Activated CD8-positive, alpha-beta memory T cell treated with anti-CD3 and anti-CD28 coated beads for 24 hours (primary cell): ENCODE results near the gene FBLIM1.

Source experiments
- DNase-seq: peaks from one replicate; pipeline ENCODE4 v3.0.0-alpha.2; 2020

FBLIM1 gene

DNA sequence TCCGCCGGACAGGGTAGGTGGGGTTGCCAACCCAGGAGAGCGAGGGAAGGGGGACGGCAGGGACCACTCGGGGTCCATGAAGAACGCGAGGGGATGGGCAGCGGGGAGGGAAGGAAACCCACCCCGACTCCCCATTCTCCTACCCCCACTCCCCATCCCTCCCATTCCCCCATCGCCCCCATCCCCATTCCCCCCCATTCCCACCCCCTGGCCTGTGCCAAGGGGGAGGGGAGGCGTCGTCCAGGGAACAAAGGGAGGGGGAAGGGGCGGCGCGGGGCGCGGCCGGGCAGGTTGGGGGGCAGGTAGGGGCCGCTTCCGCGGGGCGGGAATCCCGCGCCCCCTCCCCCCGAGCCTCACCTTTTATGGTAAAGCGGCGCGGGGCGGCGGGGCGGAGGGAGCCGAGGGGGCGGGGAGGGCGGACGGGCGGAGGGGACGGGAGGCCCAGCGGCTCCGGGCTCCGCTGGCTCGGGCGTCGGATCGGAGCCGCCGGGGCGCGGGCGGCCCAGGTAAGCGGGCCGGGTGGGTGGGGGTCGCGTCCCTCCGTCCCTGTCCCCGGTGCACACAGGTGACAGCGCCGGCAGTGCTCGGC, at the start of gene FBLIM1:
TSS of gene FBLIM1 (plus strand) at position 453 of the 589 bp plus-strand sequence. CDS start 6,189 bp downstream, outside the sequence.
- no peak for DNase-seq

- DNase-seq, result no peak
Observed at GRCh38 chr1:15709226-15709625, 49.4 kb upstream of the FBLIM1 start.

GRCh38 chr1:15712168-15712567, 46.4 kb upstream of the FBLIM1 start:
- no peak for DNase-seq

DNA sequence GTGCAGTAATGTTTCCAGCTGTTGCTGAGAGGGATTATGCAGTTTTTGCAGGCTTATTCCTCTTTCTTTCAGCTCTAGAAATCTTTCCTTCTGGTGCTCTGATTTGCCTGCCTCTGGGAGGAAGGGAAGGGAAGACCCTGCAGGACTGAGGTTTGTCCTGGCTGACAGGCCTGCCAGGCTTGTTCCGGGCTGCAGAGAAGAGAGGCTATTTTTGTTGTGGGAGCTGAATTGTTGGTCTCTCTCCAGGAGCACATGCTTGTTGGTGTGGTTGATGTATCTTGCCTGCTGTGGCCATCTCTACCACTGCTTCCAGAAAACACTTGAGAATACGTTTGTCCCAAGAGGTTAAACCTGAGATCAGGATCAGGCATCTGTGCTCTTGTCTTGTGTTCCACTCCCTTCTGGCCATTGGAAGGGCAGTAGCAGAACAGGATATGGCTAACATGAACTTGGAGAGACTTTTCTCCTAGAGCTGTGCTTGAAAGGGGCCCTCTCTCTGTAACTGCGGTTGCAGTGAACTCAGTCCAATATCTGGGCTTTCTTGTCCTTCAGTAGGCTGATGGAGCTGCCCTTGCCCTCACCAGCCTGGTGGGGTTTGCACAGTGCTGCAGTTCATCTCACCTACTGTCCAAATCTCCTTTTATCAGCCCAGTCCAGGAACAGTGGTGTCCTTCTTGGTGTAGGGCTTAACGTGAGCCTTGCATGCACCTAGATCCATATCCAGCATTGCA, 44.0 kb upstream of the FBLIM1 start:
- no peak for DNase-seq

- DNase-seq, result no peak
Observed at GRCh38 chr1:15717418-15718125, 41.0 kb upstream of the FBLIM1 start.

DNA sequence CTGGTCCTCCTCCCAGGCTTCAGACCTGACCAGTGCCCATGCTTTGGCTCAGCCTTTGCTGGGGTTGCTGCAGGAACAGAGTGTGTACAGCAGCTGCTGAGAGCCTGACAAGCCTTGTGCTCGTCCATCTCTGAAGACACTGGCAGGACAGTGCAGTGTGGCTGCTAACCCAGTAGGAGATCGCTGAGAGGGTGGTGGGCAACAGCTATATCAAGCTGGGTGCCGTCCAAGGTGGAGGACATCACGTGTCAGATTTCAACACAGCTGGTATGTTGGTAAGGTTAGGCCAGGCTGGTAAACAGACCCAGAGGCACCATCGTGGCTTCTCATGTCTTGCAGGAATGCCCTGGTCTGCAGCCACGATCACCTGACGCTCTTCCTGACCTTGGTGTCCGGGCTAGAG, 40.4 kb upstream of the FBLIM1 start:
- DNase-seq, result no peak

GRCh38 chr1:15719381-15720120, 39.0 kb upstream of the FBLIM1 start:
- DNase-seq, result no peak

GRCh38 chr1:15720861-15721260, 37.7 kb upstream of the FBLIM1 start:
- DNase-seq, result no peak

GRCh38 chr1:15722411-15722810, 36.2 kb upstream of the FBLIM1 start:
- DNase-seq, result no peak

DNA sequence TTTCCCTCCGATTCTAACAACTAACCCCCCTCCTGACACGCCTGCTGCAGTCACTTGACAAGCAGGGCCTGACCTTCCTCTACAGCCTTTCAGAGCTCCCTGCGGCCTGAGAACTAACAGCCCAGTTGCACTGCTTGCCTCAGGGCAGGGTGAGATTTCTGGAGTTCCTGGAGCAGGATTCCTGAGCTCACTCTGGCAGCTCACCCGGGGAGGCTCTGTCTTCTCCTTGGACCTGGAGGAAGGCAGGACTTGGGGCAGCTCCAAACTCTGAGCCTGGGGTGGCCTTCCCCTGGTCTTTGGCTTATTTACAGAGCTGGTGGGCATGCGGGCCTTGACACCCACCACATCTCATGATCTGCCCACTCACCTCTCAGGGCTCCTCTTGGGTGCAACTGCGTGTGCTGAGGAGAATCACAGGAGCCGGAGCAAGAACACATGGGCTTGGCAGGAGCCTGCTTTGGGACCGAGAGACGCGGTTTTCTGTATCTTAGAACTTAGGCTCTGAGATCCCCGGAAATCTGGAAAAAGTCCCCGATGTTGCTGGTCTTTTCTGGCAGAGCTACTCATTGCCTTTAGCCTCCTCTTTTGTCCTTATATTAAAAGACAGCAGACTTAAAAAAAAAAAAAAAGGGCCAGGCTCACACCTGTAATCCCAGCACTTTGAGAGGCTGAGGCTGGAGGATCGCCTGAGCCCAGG, 35.6 kb upstream of the FBLIM1 start:
- no peak for DNase-seq

DNA sequence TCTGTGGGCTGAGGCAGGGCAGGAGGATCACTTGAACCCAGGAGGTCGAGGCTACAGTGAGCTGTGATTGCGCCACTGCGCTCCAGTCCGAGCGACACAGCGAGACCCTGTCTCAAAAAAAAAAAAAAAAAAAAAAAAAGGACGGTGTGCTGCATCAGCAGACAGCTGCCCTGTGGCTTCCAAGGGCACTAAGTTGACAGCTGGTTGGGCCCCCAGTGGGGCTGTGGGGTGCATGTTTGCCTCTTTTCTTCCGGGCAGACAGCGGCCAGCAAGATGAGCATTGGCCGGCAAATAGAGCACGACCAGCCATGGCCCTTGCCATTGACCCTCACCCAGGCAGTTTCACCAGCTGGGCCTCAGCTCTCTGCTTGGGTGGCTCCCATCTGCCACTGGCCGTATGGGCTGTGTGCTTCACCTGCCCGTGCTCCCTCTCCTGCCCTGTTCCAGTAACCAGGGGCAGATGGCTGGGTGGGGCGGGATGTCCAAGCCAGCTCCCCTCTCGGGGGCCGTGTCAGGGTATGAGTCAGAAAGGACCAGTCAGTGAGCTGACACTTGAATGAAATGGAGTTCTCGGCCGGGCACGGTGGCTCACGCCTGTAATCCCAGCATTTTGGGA, 34.9 kb upstream of the FBLIM1 start:
- no peak for DNase-seq

GRCh38 chr1:15724949-15725880, 33.4 kb upstream of the FBLIM1 start:
- DNase-seq, result no peak

- no peak for DNase-seq
Observed at GRCh38 chr1:15726508-15726907, 32.1 kb upstream of the FBLIM1 start.

DNA sequence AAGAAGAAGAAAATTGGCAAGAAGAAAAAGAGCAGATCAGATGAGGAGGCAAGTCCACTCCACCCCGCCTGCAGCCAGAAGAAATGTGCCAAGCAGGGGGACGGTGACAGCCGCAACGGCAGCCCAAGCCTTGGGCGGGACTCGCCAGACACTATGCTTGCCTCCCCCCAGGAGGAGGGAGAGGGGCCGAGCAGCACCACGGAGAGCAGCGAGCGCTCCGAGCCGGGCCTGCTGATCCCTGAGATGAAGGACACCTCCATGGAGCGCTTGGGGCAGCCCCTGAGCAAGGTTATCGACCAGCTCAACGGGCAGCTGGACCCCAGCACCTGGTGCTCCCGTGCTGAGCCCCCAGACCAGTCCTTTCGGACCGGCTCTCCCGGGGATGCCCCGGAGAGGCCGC, 31.6 kb upstream of the FBLIM1 start:
- DNase-seq, result no peak

DNA sequence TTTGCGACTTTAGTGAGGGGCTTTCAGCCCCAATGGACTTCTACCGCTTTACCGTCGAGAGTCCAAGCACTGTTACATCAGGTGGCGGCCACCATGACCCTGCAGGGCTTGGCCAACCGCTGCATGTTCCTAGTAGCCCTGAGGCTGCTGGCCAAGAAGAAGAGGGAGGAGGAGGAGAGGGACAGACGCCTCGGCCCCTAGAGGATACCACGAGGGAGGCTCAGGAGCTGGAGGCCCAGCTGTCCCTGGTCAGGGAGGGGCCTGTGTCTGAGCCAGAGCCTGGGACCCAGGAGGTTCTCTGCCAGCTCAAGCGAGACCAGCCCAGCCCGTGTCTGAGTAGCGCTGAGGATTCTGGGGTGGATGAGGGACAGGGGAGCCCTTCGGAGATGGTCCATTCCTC, 31.2 kb upstream of the FBLIM1 start:
- no peak for DNase-seq

- DNase-seq, result no peak
Observed at GRCh38 chr1:15727866-15728534, 30.6 kb upstream of the FBLIM1 start.

DNA sequence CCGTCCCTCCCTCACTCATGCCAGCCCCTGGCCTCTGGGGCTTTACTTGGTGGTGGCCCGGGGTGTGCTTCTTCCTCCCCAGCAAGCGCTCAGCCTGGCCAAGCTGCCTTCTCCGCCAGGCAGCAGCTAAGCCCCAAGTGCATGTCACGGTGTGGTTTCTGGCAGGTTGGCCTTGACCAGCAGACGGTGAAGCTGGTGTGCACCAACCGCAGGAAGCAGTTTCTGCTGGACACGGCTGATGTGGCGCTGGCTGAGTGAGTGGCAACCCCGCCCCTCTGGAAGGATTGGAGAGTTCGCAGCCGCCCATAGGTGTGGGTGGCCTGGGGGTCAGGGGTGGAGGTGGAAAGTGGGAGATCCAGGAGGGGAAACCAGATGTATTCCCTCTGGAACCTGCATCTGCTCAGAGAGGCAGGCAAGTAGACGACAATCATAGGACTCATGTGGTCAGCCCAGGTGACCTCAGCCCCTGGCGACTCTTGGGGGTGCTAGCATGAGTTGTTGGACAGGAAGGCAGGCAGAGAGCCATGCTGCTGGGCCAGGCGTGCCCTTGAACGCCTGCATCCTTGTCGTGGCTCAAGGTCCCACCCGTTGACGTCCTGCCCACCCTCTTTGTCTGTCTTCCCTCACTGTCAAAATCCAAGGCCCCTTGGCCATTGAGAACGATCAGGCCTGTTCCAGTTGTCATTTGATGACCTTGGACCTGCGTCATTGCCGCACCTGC, 29.5 kb upstream of the FBLIM1 start:
- DNase-seq, result no peak

DNA sequence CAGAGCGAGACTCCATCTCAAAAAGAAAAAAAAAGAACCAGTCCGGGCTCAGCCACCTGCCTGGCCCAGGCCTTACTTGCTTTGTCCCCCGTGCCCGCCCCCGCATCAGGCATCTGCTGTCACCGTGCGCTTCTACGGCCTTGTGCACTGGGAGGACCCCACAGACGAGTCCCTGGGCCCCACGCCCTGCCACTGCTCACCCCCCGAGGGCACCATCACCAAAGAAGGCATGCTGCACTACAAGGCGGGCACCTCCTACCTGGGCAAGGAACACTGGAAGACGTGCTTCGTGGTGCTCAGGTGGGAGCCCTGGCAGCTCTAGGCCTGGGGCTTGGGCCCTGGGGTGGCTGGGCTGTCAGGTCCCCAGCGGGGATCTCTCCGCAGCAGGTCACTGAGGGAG, 28.2 kb upstream of the FBLIM1 start:
- DNase-seq, result no peak

DNA sequence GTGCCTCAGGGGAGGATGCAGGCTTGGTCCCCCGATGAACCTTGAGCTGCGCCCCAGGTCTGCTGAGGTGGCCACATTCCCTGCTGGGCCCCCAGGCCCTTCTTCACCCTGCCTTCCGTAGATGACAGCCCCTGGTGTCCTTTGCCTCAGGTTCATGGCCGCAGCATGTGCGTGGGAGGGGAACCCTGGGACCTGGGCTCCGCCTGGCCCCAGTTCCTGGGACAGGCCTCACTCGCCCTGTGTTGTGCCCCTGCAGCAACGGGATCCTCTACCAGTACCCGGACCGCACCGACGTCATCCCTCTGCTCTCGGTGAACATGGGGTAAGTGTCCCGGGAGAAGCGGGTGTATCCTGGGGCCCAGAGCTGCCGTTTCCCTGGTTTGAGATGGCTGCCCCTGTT, 27.7 kb upstream of the FBLIM1 start:
- no peak for DNase-seq
